Measurements from ENCODE around the gene ARPC4.

ARPC4 gene

DNA sequence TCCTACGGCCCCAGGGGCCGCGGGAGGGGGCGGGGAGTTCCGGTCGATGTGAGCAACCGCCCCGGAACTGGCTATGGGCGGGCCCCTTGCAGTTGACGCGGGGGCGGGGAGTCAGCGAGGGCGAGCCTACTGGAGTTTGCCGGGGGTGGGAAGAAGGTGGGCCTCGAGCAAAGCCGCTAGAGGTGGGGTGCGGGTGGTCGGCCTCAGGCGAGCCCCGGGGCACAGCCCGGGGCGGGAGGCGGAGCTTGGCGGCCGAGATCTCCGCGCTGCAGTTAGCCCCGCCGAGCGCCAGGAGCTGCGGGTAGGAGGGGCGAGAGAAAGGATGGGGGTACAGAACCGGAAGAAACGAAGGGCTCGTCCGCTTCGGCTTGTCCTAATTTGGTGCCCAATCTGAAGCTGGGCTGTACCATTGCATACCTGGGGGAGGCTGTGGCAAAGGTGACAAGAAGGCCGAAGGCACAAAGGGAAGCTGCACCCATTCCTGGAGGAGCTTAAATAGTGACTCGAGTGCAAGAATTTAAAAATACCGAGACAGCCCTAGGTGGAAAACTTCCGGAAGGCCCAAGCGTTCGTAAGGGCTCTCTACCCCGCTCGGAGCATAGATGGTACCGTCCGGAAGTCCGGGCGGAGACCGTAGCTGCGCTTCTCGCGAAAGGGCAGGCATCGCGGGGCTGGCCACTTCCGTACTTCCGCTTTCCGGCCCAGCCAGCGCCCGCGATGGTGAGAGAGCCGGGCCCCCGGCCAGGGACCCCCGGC lies at the start of gene ARPC4, which contains the start of gene TADA3:
TSS of gene ARPC4 (plus strand) at position 678 of the 756 bp plus-strand sequence. CDS start at position 718, 40 bp downstream.
TSS of gene TADA3 (minus strand) at position 69 of the 756 bp plus-strand sequence. CDS start 1,007 bp downstream, outside the sequence.
- peak; percentile 98 for DNase-seq (ENCODE audit: low read depth, low spot score)

DNA sequence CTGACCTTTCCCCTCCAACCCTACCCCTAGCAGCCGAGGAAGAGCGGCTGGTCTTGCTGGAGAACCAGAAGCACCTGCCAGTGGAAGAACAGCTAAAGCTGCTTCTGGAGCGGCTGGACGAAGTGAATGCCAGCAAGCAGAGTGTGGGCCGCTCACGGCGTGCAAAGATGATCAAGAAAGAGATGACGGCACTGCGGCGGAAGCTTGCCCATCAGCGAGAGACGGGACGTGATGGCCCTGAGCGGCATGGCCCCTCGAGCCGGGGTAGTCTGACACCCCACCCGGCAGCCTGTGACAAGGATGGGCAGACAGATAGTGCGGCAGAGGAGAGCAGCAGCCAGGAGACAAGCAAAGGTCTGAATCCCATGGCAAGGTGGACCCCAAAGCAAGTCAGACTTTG lies 49.3 kb upstream of the ARPC4 start:
- no peak for DNase-seq (ENCODE audit: low read depth, low spot score)

DNA sequence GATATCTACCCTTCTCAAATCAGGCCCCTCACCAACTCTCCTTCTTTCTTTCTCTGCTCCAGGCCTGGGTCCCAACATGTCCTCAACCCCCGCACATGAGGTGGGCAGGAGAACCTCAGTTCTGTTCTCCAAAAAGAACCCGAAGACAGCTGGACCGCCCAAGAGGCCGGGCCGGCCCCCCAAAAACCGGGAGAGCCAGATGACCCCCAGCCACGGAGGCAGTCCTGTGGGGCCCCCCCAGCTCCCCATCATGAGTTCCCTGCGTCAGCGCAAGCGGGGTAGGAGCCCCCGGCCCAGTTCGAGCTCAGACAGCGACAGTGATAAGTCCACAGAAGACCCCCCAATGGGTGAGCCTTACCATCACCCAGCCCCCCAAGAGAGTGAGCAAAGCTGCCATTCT lies 48.7 kb upstream of the ARPC4 start:
- DNase-seq (ENCODE audit: low read depth, low spot score) = no peak

DNA sequence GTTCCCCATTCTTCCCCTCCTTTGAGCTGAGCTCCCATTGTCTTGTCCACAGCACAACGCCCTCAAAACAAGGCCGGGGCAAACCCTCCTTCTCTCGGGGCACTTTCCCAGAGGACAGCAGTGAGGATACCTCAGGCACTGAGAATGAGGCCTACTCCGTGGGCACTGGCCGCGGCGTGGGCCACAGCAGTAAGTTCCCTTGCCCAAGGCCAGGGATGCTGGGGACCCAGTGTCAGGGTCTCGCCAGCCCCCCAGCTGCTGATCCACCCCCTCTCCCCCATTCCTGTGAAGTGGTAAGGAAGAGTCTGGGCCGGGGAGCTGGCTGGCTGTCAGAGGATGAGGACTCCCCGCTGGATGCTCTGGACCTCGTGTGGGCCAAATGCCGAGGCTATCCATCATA lies 47.4 kb upstream of the ARPC4 start:
- no peak for DNase-seq (ENCODE audit: low read depth, low spot score)

DNA sequence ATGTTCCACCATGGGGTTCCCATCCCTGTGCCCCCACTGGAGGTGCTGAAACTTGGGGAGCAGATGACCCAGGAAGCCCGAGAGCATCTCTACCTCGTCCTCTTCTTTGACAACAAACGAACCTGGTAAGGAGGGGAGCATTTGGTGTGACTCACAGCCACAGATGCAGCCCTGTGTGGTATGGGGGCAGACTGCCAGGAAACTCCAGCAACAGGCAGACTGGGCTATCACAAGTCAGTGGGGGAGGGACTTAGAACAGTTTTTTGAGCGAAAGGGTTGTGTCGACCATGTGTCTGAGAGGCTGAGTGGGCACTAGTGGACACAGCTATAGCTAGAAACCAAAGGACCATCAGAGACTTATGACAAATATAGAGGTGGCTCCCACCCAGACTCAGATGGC lies 46.6 kb upstream of the ARPC4 start:
- no peak for DNase-seq (ENCODE audit: low read depth, low spot score)

DNA sequence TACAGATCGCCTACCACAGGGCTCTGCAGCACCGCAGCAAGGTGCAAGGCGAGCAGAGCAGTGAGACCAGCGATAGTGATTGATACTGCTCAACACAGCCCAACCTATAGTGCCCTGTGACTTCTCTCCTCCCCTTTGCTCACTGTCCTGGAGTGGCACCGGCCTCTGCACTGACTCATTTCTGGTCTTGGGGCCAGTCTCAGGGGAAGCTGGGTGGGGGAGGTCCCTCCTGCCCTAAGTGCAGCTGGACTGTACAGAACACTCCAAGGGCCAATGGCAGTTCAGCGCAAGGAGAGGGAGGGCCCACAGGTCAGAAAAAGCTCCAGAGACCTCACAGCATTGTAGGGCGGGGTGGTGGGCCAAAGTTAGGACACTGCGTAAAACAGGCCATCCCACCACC lies 45.6 kb upstream of the ARPC4 start:
- no peak for DNase-seq (ENCODE audit: low read depth, low spot score)

DNA sequence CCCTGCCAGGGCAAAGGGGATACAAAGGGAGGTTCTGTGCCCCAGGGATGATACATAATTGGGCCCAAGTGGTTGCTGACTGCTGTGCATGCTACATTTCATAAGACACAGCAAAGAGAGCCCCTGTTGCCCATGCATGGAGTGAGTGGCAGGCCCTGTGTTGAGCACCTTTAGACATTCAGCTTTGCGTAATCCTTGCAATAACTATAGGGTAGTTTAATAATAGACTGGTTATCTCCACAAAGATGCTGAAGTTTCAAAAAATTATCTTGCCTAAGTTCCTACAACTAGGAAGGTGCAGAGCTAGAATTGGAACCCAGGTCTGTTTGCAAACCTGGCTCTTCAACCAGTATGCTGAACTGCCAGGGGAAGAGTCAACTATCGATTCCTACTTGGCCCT lies 44.9 kb upstream of the ARPC4 start:
- no peak for DNase-seq (ENCODE audit: low read depth, low spot score)

DNA sequence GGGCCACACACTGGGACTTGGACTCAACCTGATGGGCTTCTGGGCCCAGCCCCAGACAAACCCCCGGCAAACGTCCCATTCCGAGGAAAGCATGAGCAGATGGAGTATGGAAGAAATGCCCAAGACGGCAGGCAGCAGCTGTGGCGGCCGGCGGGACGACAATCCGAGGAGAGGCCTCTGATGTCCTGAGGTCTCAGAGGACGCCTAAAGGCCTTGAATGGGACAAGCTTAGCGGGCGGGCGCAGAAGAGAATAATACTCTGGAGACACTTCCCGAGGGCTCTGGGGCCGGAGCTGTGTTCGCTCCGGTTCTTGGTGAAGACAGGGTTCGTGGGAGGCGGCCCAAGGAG lies 43.6 kb upstream of the ARPC4 start:
- no peak for DNase-seq (ENCODE audit: low read depth, low spot score)

DNA sequence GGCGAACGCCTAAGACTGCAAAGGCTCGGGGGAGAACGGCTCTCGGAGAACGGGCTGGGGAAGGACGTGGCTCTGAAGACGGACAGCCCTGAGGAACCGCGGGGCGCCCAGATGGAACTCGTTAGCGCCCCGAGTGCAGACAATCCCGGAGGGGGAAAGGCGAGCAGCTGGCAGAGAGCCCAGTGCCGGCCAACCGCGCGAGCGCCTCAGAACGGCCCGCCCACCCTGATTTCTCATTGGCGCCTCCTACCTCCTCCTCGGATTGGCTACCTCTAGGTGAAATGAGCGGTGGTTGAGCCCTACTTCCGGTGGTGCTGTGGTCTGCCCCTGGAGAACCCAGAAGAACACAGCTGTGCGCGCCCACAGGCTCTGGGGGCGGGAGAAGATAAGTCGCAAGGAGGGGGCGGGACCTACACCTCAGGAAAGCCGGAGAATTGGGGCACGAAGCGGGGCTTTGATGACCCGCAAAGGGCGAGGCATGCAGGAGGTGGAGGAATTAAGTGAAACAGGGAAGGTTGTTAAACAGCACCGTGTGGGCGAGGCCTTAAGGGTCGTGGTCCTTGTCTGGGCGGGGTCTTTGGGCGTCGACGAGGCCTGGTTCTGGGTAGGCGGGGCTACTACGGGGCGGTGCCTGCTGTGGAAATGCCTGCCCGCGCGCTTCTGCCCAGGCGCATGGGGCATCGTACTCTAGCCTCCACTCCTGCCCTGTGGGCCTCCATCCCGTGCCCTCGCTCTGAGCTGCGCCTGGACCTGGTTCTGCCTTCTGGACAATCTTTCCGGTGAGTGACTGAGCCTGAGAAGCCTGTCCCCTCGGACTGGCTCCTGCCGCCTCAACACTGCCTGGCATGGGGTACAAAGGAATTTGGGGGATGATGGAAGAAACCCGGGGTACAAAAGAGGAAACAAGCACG lies 43.0 kb upstream of the ARPC4 start, which contains the start of gene OGG1:
TSS of gene OGG1 (plus strand) at position 308 of the 911 bp plus-strand sequence. CDS start at position 643, 335 bp downstream.
- DNase-seq (ENCODE audit: low read depth, low spot score) = peak; percentile 99

DNA sequence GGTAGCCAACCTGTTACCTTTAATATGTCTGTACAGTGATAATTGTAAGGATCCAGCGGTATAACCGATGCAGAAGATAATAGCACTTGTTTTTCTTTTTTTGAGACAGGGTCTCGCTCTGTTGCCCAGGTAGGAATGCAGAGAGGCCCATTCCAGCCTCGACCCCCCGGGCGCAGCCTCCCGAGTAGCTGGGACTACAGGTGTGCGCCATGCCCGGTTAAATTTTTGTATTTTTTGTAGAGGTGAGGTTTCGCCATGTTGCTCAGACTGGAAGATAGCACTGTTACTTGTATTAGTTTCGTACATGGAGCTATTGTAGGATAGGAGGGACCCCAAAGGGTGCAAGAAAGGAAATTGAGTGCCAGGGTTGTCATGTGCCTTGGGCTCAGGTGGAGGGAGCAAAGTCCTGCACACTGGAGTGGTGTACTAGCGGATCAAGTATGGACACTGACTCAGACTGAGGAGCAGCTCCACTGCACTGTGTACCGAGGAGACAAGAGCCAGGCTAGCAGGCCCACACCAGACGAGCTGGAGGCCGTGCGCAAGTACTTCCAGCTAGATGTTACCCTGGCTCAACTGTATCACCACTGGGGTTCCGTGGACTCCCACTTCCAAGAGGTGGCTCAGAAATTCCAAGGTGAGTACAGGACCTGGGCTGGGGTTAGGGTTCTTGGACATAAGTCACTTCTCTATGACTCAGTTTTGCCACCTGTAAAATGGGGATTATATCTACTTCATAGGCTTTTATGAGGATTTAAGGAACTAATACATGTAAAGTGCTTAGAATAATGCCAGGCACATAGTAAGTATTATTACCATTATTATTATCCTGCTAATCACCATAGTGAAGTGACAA lies 42.1 kb upstream of the ARPC4 start:
- no peak for DNase-seq (ENCODE audit: low read depth, low spot score)

DNA sequence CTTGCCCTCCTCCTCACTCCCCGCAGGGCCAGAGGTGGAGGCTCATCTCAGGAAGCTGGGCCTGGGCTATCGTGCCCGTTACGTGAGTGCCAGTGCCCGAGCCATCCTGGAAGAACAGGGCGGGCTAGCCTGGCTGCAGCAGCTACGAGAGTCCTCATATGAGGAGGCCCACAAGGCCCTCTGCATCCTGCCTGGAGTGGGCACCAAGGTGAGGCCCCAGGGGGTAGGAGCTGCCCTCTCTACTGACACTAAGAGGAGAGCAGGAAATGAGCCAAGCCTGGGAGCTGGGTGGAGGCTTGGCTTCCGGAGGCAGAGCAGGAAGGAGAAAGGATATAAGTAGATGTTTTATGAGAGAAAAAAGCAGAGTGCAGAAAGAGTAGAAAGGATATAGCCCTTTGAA lies 38.2 kb upstream of the ARPC4 start:
- DNase-seq (ENCODE audit: low read depth, low spot score) = no peak

DNA sequence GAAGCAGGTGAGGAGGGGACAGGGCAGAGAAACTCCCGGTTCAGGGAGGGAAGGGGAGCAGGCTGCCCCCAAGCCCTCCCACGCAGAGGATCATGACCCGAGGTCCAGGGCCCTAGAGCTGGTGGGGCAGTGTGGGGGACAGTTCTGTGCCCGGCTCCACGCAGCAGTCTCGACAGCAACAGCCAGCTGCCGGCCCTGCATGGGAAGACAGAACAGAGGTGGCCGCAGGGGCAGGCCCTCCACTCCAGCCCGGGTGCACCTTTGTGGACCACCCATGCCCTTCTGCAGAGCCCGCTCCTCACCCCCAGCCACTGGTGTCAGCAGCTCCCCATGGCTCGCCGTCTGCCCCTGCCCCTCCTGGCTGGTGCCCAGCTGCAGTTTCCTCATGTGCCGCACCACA lies 35.5 kb upstream of the ARPC4 start:
- no peak for DNase-seq (ENCODE audit: low read depth, low spot score)

DNA sequence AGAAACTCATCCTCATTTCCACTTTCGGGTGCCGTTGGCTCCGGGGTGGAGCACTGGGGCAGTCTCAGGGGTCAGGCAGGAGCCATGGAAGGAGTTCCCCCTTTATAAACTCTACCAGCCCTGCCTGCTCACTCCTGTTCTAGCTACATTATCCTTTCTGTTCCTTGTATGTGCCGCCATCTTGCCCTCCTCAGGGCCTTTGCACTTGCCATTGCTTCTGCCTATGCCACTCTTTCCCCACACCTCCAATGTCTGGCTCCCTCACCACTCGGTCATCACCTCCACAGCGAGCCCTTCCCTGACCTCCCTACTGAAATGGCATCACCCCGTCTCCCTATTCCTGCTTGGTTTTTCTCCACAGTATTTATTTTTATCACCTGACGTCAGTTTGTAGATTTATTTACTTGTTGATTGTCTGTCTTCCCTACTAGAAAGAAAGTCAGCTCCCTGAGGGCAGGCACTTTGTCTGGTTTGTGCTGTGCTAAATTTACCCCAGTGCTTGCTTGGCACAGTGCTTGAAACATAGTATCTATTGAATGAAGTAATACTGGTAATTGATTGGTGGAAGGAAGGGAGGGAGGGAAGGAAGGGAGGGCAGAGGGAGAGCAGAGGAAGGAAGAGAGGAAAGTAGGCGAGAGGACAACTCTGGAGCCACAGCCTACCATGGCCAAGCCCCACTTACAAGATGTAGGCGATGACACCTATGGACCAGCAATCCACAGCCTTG lies 31.9 kb upstream of the ARPC4 start:
- DNase-seq (ENCODE audit: low read depth, low spot score) = no peak

DNA sequence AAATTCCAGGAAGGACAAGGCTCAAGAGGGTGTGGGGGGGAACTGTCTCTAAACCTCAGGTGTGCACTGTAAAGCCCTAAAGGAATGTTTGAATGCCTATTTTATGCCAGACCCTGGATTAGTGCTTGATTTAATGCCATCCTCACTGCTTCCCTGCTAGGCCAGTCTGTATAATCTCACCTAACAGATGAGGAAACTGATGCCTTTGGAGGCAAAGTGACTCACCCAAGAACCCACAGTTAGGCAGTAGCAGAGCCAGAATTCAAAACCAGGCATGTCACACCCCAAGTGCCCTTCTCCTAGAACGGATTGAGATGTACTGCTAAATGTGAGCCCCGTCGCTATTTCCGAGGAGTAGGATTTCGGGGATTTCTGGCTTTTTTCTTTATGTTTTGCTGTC lies 31.0 kb upstream of the ARPC4 start:
- DNase-seq (ENCODE audit: low read depth, low spot score) = no peak

DNA sequence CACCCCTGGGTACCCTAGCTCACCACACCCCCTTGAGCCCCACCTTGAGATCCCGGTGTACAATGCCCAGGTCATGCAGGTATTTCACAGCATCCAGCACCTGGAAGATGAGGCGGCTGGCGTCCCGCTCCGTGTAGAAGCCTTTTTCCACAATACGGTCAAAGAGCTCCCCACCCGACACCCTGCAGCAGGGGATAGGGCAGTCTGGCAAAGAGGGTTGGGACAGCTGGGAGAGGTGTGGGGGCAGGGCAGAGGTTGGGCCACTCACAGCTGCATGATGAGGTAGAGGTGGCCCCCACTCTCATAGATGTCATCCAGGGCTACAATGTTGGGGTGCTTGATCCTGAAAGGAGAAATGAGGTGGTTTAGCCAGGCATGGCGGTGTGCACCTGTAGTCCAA lies 30.0 kb upstream of the ARPC4 start:
- no peak for DNase-seq (ENCODE audit: low read depth, low spot score)

DNA sequence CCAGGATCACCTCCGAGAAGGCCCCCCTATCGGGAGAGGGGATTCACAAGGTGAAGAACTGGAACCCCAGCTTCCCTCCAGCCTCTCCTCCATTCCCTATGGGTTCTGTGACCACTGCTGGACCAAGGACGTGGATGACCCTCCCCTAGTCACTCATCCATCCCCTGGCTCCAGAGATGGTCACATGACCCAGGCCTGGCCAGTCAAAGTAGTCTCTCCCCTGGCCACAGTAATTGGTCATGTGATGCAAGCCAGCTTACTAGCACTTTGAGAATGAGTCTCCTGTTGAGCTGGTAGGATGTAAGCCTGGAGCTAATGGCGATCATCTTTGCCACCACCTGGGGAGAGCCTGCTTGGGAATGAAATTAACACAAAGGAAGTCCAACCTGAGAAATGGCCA lies 27.0 kb upstream of the ARPC4 start:
- DNase-seq (ENCODE audit: low read depth, low spot score) = peak; percentile 52

DNA sequence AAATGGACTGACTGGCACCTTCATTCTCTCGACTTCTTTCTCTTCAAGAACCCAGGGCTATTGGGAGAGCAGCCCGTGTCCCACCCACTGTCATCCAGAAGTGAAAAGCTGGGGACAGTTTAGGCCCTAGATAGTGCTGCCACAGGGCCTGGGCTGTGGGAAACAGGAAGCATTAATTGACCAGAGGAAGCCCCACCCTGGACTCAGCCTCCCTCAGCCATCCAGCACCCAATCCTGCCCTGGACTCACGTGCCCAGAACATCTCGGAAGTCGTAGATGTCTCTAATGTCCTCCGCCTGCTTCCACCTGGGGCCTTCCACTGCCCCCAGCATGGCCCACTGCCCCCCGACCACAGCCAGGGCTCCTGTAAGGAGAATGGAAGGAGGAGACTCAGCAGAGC lies 25.5 kb upstream of the ARPC4 start:
- DNase-seq (ENCODE audit: low read depth, low spot score) = no peak

DNA sequence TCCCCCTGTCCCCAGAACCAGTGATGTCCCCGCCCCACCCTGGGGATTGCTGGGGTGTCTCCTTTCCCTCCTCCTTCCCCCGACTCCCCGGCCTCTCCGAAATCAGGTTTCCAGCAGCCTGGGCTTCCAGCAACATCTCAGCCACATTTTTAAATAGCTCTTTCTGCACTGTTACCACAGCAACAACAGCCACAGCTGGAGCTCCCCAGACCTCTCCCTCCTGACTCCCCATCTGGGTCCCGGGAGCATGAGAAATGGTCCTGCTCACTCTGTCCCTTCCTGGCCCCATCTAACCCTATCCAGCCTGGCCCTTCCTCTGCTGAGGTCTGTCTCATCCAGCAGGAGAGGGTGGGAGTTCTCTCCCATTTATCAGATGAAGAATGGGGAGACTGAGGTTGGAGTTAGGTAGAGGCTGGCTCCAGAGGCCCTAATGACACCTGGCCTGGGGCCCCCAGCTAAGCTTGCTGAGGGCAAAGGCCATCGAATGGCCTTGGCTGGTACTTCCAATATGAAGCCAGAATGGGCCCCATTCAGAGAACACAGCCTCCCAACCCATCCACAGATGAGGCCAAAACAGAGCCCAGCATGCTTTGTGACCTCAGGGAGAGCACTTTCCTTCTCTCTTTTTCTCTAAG lies 24.6 kb upstream of the ARPC4 start:
- DNase-seq (ENCODE audit: low read depth, low spot score) = no peak

DNA sequence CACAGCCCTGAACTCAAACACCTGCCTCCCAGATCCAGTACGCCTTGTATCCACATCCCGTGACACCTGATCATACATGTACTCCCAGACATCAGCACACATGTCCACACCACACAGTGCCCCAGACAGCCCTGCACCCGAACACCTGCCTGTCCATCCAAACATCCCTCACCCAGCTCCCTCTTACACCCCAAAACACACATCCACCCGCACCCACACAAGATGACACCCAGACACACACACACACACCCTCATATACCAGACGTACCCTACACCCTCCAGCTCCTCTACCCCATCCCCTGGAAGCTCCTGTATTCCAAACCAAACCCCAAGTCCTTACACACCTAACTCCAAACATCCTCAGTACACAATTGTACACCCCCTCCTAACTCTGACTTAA lies 23.9 kb upstream of the ARPC4 start:
- no peak for DNase-seq (ENCODE audit: low read depth, low spot score)

DNA sequence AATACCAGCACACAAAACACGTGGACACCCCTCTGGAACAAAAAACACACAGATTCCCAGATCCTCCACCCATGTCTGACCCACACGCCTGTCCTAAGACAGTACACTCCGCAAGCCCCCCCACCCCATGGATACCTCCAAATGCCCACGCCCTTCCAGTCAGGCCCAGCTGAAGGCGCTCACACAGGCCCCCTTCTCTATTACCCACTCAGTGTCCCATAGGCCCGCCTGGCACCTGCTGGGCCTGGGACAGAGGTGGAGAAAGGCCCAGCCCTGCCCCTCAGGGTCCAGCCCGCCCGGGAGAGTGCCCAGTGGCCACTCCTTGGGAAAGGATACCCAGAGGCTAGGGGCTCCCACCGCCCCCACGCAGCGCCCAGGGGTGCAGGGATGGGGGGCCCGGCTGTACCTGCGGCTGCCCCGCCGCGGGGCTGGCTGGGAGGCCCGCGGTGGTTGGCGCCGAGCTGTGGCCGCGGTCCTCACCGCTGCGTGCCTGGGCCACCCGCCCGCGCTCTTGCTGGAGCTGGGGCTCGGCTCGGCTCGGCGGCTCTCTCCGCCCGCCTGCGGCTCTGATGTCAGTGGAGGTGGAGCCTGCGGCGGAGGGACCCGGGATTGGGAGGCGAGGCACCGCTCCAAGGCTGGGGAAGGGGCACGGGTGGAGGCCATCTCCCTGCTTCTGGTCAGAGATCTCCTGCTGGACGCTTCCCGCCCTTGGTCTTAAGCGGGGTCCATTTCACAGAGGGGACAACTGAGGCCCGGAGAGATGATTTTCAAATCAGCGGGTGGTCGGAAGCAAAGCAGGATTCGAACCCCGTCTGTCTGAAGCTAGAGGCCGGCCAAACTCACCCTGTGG lies 23.2 kb upstream of the ARPC4 start, which contains the start of gene CAMK1:
TSS of gene CAMK1 (minus strand) at position 522 of the 850 bp plus-strand sequence. CDS start 2,198 bp downstream, outside the sequence.
- DNase-seq (ENCODE audit: low read depth, low spot score) = peak; percentile 73
